GM18505 (cell line): ENCODE measurements around the gene GRSF1.
A peak's percentile ranks its signal among the peaks of the same experiment; 100 is the strongest.

ENCODE experiments used
- ATAC-seq: cut with Tn5 transposase; IDR thresholded peaks from one replicate; pipeline ENCODE4 v1.9.1; 2021; ENCODE audit not compliant: unreplicated experiment
- POLR2A ChIP-seq: IDR thresholded peaks from 4 replicates; pipeline ENCODE4 v1.6.1; 2011; ENCODE audit warnings: borderline replicate concordance; ENCODE audit not compliant: insufficient read depth, insufficient read length; ENCODE audit errors: extremely low read depth

The GRSF1 gene, protein sequence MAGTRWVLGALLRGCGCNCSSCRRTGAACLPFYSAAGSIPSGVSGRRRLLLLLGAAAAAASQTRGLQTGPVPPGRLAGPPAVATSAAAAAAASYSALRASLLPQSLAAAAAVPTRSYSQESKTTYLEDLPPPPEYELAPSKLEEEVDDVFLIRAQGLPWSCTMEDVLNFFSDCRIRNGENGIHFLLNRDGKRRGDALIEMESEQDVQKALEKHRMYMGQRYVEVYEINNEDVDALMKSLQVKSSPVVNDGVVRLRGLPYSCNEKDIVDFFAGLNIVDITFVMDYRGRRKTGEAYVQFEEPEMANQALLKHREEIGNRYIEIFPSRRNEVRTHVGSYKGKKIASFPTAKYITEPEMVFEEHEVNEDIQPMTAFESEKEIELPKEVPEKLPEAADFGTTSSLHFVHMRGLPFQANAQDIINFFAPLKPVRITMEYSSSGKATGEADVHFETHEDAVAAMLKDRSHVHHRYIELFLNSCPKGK

DNA sequence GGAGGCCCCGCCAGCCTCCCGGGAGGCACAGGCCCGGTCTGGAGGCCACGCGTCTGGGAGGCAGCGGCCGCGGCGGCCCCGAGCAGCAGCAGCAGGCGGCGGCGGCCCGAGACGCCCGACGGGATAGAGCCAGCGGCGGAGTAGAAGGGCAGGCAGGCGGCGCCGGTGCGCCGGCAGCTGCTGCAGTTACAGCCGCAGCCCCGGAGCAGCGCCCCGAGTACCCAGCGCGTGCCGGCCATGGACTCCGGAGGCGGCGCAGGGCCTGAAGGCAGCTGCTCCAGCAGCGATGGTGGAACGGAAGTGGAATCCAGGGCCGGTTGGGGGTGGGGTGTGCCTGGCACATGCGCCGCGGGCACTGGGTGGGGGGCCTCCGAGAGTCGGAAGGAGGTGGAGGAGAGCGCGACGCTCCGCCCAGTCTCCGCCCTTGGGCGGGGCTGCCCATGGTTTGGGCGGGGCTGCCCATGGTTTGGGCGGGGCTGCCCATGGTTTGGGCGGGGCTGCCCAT lies at the start of gene GRSF1:
Gene GRSF1 (minus strand): TSS at position 302 of the 505 bp plus-strand sequence. CDS start 63 bp downstream, at position 239.
- ATAC-seq, result peak; percentile 68
- TF ChIP-seq POLR2A, result peak; percentile 85

DNA sequence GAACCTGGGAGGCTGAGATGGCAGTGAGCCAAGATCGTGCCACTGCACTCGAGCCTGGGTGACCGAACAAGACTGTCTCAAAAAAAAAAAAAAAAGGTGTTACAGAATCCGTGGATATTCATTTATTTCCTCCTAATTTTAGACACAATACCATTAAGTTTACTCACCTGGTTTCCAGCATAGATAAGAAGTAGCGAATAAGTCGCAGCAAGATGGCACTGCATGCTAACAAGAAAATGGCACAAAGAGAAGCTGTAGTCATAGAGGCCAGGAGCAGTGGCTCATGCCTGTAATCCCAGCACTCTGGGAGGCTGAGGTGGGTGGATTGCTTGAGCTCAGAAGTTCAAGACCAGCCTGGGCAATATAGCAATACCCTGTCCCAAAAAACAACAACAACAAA lies 45.5 kb upstream of the GRSF1 start:
- TF ChIP-seq POLR2A, result no peak
- no peak for ATAC-seq

DNA sequence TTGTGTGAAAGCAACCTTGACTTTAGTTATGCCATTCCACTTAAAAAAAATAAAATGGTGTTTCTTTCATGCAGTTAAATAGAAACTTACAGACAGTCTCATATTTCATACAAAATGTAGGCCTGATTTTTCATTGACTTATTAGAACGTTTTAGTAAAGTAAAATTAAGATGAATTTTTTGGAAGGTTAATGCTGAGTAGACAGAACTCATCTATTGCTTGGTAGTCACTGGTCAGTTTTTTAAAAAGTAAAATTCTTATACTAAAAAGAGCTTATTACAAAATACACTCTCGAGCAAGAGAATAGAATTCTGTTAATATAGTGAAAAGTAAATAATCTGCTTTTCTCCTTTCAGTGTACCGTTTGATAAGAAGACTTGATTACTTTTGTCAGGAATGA lies 41.0 kb upstream of the GRSF1 start:
- no peak for ATAC-seq
- no peak for TF ChIP-seq POLR2A

DNA sequence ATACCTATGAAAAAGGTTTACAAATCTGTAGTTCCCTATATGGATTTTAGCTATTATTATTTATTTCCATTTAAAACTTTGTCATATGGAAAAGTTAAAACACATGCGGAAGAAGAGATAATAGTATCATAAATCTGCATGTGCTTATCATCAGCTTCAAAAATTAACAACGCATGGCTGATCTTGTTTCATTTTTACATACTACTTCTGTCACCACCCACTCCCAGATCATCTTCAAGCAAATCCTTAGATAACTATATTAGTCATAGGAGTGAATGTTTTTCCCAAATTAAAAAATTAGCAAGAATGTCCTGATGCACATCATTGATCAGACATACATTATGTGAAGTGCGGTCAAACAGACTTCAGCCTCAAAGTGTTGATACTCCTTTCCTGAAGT lies 37.9 kb upstream of the GRSF1 start:
- TF ChIP-seq POLR2A, result no peak
- ATAC-seq, result no peak

DNA sequence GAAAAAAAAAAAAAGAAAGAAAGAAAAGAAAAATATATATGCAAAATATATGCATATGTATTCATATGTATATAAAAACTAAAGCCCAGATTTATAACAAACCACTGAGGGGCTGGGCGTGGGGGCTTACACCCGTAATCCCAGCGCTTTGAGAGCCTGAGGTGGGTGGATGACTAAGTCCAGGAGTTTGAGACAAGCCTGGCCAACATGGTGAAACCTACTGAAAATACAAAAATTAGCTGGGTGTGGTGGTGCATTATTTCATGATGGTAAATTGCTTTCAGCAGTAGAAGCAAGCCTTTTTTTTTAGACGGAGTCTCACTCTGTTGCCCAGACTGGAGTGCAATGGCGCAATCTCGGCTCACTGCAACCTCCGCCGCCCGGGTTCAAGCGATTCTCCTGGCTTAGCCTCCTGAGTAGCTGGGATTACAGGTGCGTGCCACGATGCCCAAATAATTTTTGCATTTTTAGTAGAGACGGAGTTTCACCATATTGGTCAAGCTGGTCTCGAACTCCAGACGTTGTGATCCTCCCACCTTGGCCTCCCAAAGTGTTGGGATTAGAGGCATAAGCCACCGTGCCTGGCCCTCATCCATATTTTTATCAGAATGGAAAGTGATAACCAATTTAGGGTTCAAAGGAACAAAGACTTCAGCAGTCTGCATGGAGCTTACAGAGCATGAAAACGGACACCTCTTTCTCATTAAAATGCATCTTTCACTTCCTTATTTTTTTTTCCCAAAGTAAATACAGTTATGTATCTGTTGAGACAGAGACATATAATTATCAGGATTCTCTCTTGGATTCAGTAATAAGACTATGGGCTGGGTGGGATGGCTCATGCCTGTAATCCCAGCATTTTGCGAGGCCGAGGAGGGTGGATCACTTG lies 34.8 kb upstream of the GRSF1 start:
- peak; percentile 67 for ATAC-seq
- no peak for TF ChIP-seq POLR2A

DNA sequence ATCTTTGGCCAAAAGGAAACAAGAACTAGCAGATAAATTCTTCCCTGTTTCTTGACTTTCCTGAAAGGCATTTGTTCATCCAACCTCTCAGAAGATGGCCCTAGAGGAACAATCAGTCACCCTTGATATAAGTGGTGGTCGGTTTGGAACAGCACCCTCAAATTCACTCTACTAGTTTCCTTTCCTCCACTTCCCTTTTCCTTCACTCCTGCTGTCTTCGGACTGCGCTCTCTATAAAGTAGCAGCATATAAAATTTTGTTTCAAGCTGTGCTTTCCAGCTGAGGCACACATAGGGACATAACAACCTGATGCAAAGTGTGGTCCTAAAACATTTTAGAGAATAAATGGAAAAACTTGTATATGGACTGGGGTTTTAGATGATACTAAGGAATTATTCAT lies 33.5 kb upstream of the GRSF1 start:
- no peak for TF ChIP-seq POLR2A
- no peak for ATAC-seq

DNA sequence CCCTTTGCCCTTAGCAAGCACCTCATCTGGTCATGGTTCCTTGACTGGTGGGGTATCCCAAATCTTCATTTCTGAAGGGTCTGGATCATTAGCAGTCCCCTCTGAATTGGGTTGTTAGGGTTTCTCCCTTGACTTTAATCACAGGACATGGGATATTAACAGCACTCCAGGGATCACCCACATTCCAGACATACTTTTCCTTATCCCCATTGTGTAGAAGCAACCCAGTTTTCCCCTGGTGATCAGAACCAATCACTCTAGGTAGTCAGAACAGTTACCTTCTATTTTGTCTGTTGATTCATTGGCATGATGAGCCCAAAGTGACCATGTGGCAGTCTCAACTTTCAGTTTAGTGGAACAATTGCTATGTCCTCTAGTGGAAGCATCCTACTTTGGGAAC lies 29.1 kb upstream of the GRSF1 start:
- ATAC-seq, result no peak
- TF ChIP-seq POLR2A, result no peak

DNA sequence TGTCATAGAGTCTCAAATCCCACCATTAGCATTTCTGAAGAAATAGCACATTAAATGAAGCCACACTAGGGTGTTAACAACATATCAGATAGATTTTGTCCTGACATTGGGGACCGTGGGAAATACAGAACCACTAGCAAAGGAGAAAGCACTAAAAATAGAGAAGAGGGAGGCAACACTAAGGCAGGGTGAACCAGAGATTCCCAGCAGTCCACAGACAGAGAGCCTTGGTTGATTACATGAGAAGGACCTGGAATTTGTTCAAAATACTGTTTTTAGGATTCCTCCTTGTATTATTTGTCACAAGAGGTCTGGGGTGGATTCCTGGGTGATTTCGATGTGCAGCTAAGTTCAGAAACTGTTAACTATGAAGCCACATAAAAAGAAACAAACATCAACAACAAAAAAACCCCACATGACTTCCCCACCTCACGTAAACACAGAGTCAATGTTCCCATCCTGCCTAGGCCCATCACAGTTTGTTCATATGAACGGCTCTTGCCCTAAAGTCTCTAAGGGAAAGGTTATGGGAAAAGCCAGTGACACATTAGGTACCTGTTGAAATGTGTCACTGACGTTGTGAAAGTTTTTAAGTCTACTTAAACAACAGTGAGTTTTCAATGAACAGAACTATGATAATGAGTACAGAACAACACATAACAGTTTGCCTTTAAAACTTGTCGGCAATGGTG lies 23.6 kb upstream of the GRSF1 start:
- peak; percentile 68 for ATAC-seq
- TF ChIP-seq POLR2A, result no peak

DNA sequence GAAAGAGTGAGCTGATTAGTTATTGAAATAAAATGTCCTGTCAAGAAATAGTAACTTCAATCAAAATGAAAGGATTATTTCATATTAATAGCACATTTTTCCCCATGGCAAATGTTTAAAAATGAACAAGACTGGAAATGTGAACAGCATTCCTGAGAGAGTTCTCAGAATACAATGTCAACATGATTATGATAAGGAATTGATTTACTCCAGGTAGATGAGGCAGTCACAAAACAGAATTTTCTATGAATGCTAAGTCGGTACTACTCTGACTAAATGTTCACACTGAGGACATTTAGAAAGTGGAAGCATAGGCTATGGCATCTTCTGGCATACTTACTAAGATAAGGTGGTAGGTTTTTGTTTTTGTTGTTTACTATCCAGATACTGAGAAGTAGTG lies 19.4 kb upstream of the GRSF1 start:
- no peak for TF ChIP-seq POLR2A
- no peak for ATAC-seq

DNA sequence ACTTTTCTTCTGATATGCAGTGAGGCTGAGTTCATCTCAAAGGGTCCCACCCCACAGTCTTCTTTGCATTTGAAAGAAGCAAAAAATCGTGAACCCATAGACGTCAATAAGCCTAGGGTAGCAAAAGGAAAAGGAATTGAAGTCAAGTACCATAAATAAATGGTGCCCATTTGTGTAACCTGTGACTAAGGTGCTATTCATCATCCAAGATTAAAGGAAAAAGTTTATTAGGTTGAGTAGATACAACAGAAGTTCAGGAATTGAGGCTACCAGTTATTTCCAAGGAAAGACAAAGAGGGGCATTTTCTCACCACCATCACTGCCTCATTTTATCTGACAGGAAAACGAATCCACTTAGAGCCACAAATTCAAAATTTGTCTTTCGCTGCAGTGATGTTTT lies 18.8 kb upstream of the GRSF1 start:
- no peak for ATAC-seq
- no peak for TF ChIP-seq POLR2A

DNA sequence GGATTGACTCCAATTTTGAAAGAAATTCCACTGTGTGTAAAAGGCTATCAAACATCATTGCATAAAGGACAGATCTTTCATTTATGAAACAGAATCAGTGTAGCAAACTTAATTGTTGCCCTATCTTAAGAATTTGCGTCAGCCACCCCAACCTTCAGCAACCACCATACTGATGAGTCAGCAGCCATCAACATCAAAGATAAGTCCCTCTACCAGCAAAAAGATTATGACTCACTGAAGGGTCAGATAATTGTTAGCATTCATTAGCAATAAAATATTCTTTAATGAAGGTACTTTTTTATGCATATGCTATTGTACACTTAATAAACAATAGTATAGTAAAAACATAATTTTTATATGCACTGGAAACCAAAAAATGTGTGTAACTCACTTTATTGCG lies 15.8 kb upstream of the GRSF1 start:
- ATAC-seq, result no peak

DNA sequence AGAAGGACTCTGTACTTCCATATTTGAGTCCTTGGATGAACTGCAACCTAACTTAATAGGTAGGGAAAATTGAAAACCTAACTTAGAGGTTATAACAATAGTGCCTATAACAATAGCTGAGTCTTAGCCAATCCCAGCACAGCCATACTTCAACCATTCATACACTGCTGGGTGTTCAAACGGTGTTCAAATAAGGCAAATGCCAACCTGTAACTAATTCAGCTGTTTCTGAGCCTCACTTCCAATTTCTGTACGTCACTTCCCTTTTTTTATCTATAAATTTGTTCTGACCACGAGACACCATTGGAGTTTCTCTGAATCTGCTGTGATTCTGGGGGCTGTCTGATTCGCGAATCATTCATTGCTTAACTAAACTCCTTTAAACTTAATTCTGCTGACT lies 9.6 kb upstream of the GRSF1 start:
- no peak for ATAC-seq
- no peak for TF ChIP-seq POLR2A

More for the DNA sequence above, 15.8 kb upstream of the GRSF1 start:
- TF ChIP-seq POLR2A, result no peak

DNA sequence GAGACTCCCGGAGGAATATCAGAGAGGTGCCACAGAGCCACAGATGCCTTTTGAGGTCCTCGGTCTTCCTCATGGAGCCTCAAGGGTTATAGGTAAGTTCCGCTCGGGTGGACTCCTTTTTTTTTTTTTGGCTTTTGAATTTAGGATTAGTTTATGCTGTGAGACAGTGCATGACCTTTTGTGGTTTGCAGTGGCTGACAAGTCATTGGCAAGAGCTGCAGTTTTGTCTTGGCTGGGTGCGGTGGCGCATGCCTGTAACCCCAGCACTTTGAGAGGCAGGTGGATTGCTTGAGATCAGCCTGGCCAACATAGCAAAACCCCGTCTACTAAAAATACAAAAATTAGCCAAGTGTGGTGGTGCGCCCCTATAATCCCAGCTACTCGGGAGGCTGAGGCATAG lies 4.5 kb upstream of the GRSF1 start:
- TF ChIP-seq POLR2A, result no peak
- no peak for ATAC-seq
